OCI-LY1 (cell line): Measurements from ENCODE around the gene FGR.

Experiments used
- H2AFZ ChIP-seq: fragments of 200-600 bp; sonication (generic), shearing (Covaris generic); 2 replicates; pipeline ENCODE4 v1.6.0; 2014; ENCODE audit warnings: antibody characterized with exemption, mild to moderate bottlenecking, low read length
- H3F3A ChIP-seq: fragments of 200-600 bp; sonication (generic), shearing (Covaris generic); 2 replicates; pipeline ENCODE4 v1.6.0; 2014; ENCODE audit warnings: mild to moderate bottlenecking, antibody characterized with exemption, low read length, moderate library complexity; ENCODE audit not compliant: insufficient read depth
- H3K27ac ChIP-seq: fragments of 200-600 bp; sonication (generic); 2 replicates; pipeline ENCODE4 v1.5.1; 2014; ENCODE audit warnings: low read length, mixed run types, mild to moderate bottlenecking, low read depth; ENCODE audit not compliant: poor library complexity, severe bottlenecking
- H3K27me3 ChIP-seq: fragments of 200-600 bp; sonication (generic); 2 replicates; pipeline ENCODE4 v1.6.0; 2014; ENCODE audit warnings: antibody characterized with exemption, mild to moderate bottlenecking, low read length, moderate library complexity; ENCODE audit not compliant: insufficient read depth
- H3K36me3 ChIP-seq: fragments of 200-600 bp; sonication (generic); 2 replicates; pipeline ENCODE4 v1.6.1; 2014; ENCODE audit warnings: mild to moderate bottlenecking, antibody characterized with exemption, low read length, moderate library complexity, mixed read lengths; ENCODE audit not compliant: insufficient read depth
- H3K4me1 ChIP-seq: fragments of 200-600 bp; sonication (generic); 2 replicates; pipeline ENCODE4 v1.5.1; 2014; ENCODE audit warnings: mild to moderate bottlenecking, low read length, moderate library complexity; ENCODE audit not compliant: insufficient read depth, severe bottlenecking
- H3K4me2 ChIP-seq: fragments of 200-600 bp; sonication (generic), shearing (Covaris generic); 2 replicates; pipeline ENCODE4 v1.6.1; 2014; ENCODE audit warnings: low read length
- H3K4me3 ChIP-seq: fragments of 200-600 bp; sonication (generic); 2 replicates; pipeline ENCODE4 v1.5.1; 2014; ENCODE audit warnings: low read length, low read depth, mild to moderate bottlenecking, mixed read lengths; ENCODE audit not compliant: poor library complexity, severe bottlenecking
- H3K79me2 ChIP-seq: fragments of 200-600 bp; shearing (Covaris generic); 2 replicates; pipeline ENCODE4 v1.6.1; 2016; ENCODE audit warnings: mixed run types, low read length, mixed read lengths; ENCODE audit not compliant: insufficient read depth
- H3K9ac ChIP-seq: fragments of 200-600 bp; sonication (generic), shearing (Covaris generic); 2 replicates; pipeline ENCODE4 v1.6.1; 2014; ENCODE audit warnings: mild to moderate bottlenecking, low read length, mixed read lengths
- H3K9me2 ChIP-seq: fragments of 200-600 bp; sonication (generic), shearing (Covaris generic); 2 replicates; pipeline ENCODE4 v1.6.1; 2014; ENCODE audit warnings: low read depth, mild to moderate bottlenecking, low read length, mixed read lengths
- H3K9me3 ChIP-seq: fragments of 200-600 bp; shearing (Covaris generic); 2 replicates; pipeline ENCODE4 v1.6.1; 2014; ENCODE audit warnings: low read length, mixed read lengths
- H4K20me1 ChIP-seq: fragments of 200-600 bp; sonication (generic), shearing (Covaris generic); 2 replicates; pipeline ENCODE4 v1.6.0; 2016; ENCODE audit warnings: mild to moderate bottlenecking, low read length; ENCODE audit not compliant: insufficient read depth
- CTCF ChIP-seq: fragments of 200-600 bp; sonication (generic), shearing (Covaris generic); IDR thresholded peaks from 2 replicates; pipeline ENCODE4 v1.5.1; 2017; ENCODE audit warnings: mild to moderate bottlenecking, antibody characterized with exemption, low read length, moderate library complexity, mixed read lengths
- EZH2 ChIP-seq: fragments of 200-600 bp; sonication (generic), shearing (Covaris generic); IDR thresholded peaks from 2 replicates; pipeline ENCODE4 v1.8.0; 2017; ENCODE audit warnings: borderline replicate concordance, mixed run types, mild to moderate bottlenecking, antibody characterized with exemption, low read length, moderate library complexity, mixed read lengths

Gene FGR

GRCh38 chr1:27615346-27616192 is 19.4 kb downstream of the FGR start:
- Histone ChIP-seq H3K4me1 (peaks cover 14% of the 10 kb centered on the region), H4K20me1 (no peaks in the 10 kb centered on the region), H3K4me2 (no peak overlapping the region), H3K27me3 (no peaks in the 10 kb centered on the region), H3K9me3 (no peaks in the 10 kb centered on the region), H3K9me2 (no peaks in the 10 kb centered on the region), H3F3A (no peaks in the 10 kb centered on the region), H3K27ac (no peak overlapping the region), H2AFZ (no peak overlapping the region), H3K4me3 (no peak overlapping the region), H3K79me2 (no peaks in the 10 kb centered on the region), H3K9ac (no peak overlapping the region), H3K36me3 (no peaks in the 10 kb centered on the region)
- no peak for TF ChIP-seq EZH2
- no peak for TF ChIP-seq CTCF

GRCh38 chr1:27614625-27615344 is 20.2 kb downstream of the FGR start:
- H3K27ac ChIP-seq = no peak overlapping the region
- peaks cover 19% of the 10 kb centered on the region for H3K4me1 ChIP-seq
- H3K4me3 ChIP-seq = no peak overlapping the region
- H3K79me2 ChIP-seq = no peaks in the 10 kb centered on the region
- no peaks in the 10 kb centered on the region for H3K9me2 ChIP-seq
- H2AFZ ChIP-seq = no peak overlapping the region
- no peak overlapping the region for H3K9ac ChIP-seq
- no peaks in the 10 kb centered on the region for H3F3A ChIP-seq
- TF ChIP-seq EZH2 (no peak), CTCF (no peak)
- no peaks in the 10 kb centered on the region for H4K20me1 ChIP-seq
- H3K36me3 ChIP-seq = no peaks in the 10 kb centered on the region
- H3K4me2 ChIP-seq = no peak overlapping the region
- H3K27me3 ChIP-seq = no peaks in the 10 kb centered on the region
- no peaks in the 10 kb centered on the region for H3K9me3 ChIP-seq

GRCh38 chr1:27614043-27614624 is 20.9 kb downstream of the FGR start:
- Histone ChIP-seq H3K27me3 (no peaks in the 10 kb centered on the region), H3K9me2 (no peaks in the 10 kb centered on the region), H4K20me1 (no peaks in the 10 kb centered on the region), H3K9me3 (no peaks in the 10 kb centered on the region), H3K4me2 (no peak overlapping the region), H3K9ac (no peak overlapping the region), H3K4me3 (no peak overlapping the region), H2AFZ (no peak overlapping the region), H3K79me2 (no peaks in the 10 kb centered on the region), H3K27ac (no peak overlapping the region), H3K36me3 (no peaks in the 10 kb centered on the region), H3F3A (no peaks in the 10 kb centered on the region), H3K4me1 (peaks cover 26% of the 10 kb centered on the region)
- TF ChIP-seq CTCF = no peak
- TF ChIP-seq EZH2 = no peak
